ENCODE results near the gene MYO15B. TPM values are rescaled to one million over a fixed set of nuclear protein-coding genes. Genes with fewer than 3 reads are reported as not detected.

MYO15B gene
- total and polyA plus RNA-seq, 2 of the 13 experiments (the other 11 are each of a cell fraction or from before 2014, with no cell fraction given): 2.8 to 8.1 TPM

DNA sequence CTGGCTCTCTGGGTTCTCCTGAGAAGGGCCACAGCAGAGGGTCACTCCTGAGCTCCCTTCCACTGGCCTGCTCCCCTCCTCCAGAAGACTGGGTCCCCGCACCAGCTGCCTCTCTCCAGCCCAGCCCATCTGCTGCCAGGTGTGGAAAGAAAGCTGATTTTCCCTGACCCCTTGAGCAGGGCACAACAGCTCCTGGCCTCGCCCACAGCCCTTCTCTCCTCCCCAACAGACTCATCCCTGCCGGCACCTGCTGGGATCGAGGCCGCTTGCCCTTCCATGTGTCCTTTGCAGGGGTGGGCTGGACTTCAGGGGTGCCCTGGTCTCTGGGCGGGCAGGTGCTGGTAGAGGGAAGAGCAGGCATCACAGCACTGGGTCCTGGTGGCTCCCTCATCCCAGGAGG lies 40.8 kb downstream of the MYO15B start:
- H3K4me2 ChIP-seq (ENCODE audit: low read depth, low read length): no peak overlapping the region
- POLR2A ChIA-PET: interaction anchor here (1.0 kb wide), 1 partner anchor 122 kb away, joined by 4 read pairs; no protein-coding TSS in a partner anchor

More for the DNA sequence above, 40.8 kb downstream of the MYO15B start:
- no peak overlapping the region for H3K4me3 ChIP-seq (replicated peaks in 1 of 3; ENCODE audit: insufficient read depth in 1 of 3, low read depth in 2 of 3, low read length in 3 of 3)
- ATAC-seq (no peak), DNase-seq (ENCODE audit: low spot score) (no peak), FAIRE-seq (no peak)
- no peak for TF ChIP-seq ARNTL (CRISPR knock-in tag; IDR thresholded peaks at IDR 0.05)
- TF ChIP-seq, protein P1, sequence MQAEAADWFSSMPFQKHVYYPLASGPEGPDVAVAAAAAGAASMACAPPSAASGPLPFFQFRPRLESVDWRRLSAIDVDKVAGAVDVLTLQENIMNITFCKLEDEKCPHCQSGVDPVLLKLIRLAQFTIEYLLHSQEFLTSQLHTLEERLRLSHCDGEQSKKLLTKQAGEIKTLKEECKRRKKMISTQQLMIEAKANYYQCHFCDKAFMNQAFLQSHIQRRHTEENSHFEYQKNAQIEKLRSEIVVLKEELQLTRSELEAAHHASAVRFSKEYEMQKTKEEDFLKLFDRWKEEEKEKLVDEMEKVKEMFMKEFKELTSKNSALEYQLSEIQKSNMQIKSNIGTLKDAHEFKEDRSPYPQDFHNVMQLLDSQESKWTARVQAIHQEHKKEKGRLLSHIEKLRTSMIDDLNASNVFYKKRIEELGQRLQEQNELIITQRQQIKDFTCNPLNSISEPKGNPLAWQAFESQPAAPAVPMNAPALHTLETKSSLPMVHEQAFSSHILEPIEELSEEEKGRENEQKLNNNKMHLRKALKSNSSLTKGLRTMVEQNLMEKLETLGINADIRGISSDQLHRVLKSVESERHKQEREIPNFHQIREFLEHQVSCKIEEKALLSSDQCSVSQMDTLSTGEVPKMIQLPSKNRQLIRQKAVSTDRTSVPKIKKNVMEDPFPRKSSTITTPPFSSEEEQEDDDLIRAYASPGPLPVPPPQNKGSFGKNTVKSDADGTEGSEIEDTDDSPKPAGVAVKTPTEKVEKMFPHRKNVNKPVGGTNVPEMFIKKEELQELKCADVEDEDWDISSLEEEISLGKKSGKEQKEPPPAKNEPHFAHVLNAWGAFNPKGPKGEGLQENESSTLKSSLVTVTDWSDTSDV (CRISPR knock-in tag; IDR thresholded peaks at IDR 0.05): no peak
- TF ChIP-seq, protein P2, sequence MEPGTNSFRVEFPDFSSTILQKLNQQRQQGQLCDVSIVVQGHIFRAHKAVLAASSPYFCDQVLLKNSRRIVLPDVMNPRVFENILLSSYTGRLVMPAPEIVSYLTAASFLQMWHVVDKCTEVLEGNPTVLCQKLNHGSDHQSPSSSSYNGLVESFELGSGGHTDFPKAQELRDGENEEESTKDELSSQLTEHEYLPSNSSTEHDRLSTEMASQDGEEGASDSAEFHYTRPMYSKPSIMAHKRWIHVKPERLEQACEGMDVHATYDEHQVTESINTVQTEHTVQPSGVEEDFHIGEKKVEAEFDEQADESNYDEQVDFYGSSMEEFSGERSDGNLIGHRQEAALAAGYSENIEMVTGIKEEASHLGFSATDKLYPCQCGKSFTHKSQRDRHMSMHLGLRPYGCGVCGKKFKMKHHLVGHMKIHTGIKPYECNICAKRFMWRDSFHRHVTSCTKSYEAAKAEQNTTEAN (CRISPR knock-in tag; conservative IDR thresholded peaks at IDR 0.05): no peak
- TF ChIP-seq NCOR1 (IDR thresholded peaks at IDR 0.05; ENCODE audit: borderline replicate concordance, low read length): no peak
- TF ChIP-seq ZC3H4 (CRISPR knock-in tag; IDR thresholded peaks at IDR 0.05; ENCODE audit: borderline replicate concordance): no peak
- no peak for TF ChIP-seq ZNF160 (CRISPR knock-in tag; IDR thresholded peaks at IDR 0.05)
- TF ChIP-seq, protein P3, sequence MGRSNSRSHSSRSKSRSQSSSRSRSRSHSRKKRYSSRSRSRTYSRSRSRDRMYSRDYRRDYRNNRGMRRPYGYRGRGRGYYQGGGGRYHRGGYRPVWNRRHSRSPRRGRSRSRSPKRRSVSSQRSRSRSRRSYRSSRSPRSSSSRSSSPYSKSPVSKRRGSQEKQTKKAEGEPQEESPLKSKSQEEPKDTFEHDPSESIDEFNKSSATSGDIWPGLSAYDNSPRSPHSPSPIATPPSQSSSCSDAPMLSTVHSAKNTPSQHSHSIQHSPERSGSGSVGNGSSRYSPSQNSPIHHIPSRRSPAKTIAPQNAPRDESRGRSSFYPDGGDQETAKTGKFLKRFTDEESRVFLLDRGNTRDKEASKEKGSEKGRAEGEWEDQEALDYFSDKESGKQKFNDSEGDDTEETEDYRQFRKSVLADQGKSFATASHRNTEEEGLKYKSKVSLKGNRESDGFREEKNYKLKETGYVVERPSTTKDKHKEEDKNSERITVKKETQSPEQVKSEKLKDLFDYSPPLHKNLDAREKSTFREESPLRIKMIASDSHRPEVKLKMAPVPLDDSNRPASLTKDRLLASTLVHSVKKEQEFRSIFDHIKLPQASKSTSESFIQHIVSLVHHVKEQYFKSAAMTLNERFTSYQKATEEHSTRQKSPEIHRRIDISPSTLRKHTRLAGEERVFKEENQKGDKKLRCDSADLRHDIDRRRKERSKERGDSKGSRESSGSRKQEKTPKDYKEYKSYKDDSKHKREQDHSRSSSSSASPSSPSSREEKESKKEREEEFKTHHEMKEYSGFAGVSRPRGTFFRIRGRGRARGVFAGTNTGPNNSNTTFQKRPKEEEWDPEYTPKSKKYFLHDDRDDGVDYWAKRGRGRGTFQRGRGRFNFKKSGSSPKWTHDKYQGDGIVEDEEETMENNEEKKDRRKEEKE (IDR thresholded peaks at IDR 0.05): no peak
- TF ChIP-seq ZNF337 (CRISPR knock-in tag; IDR thresholded peaks at IDR 0.05; ENCODE audit: borderline replicate concordance, low read depth): no peak
- TF ChIP-seq ZBTB38 (CRISPR knock-in tag; IDR thresholded peaks at IDR 0.05): no peak
- no peak for TF ChIP-seq TBX3 (IDR thresholded peaks at IDR 0.05; ENCODE audit: borderline replicate concordance)
- no peak for TF ChIP-seq ZNF570 (CRISPR knock-in tag; IDR thresholded peaks at IDR 0.05; ENCODE audit: borderline replicate concordance)
- no peak for TF ChIP-seq U2AF2 (IDR thresholded peaks at IDR 0.05; ENCODE audit: low read depth, low read length)
- no peak for TF ChIP-seq ZFP36L1 (CRISPR knock-in tag; IDR thresholded peaks at IDR 0.05)
- CTCF ChIA-PET (ENCODE audit: low intra/inter-chr PET ratio, low total read pairs): interaction anchor here (1.3 kb wide), 1 partner anchor 119 kb away, joined by 3 read pairs; no protein-coding TSS in a partner anchor
- H3K79me2 ChIP-seq (ENCODE audit: insufficient read depth, low read length): no peaks in the 10 kb centered on the region
- H3K9ac ChIP-seq (ENCODE audit: insufficient read depth, low read depth, low read length): no peak overlapping the region
- intact Hi-C loops (cut with micrococcal nuclease; ENCODE audit: unreplicated experiment): no loop called here
- no peak overlapping the region for H2AFZ ChIP-seq (ENCODE audit: low read length)
- no peaks in the 10 kb centered on the region for H3K27me3 ChIP-seq (ENCODE audit: control insufficient read depth in 1 of 2, insufficient read depth in 2 of 2, low read length in 2 of 2)
- no peak overlapping the region for H3K27ac ChIP-seq (ENCODE audit: extremely low read length, insufficient read depth, low read length)
- no TSS peak for BruUV-seq (replicated peaks)
- peaks cover 10% of the 10 kb centered on the region for H3K4me1 ChIP-seq (ENCODE audit: insufficient read depth, low read length)
- 93% methylated on average over 5 of the region's 6 CpGs for WGBS (ENCODE audit: low lambda C conversion rate)
- H4K20me1 ChIP-seq (ENCODE audit: insufficient read depth, low read length): peaks cover 2% of the 10 kb centered on the region; the same call in 1 of the 2 replicates
- H3K36me3 ChIP-seq (replicated peaks in 1 of 2; ENCODE audit: control insufficient read depth in 1 of 2, insufficient read depth in 2 of 2, low read length in 2 of 2): peaks cover 19 to 24% of the 10 kb centered on the region in 2 experiments; a peak in 4 of 5 replicates
- in situ Hi-C loops (cut with HindIII; ENCODE audit: extremely low pct_ligation_motif_present, low pct_unique_long_range_greater_than_20kb): no loop called here
- H3K9me3 ChIP-seq (ENCODE audit: low read length): no peaks in the 10 kb centered on the region

Data from HepG2 (cell line).